SJCRH30 (cell line): Measurements from ENCODE around the gene MOB1A. TPM values are rescaled to one million over a fixed set of nuclear protein-coding genes. Genes with fewer than 3 reads are reported as not detected.

Experiments used
- DNase-seq, 2 experiments: peaks; one replicate each; pipeline ENCODE4 v3.0.0-alpha.2; 2015 to 2020
- H3K27ac ChIP-seq: fragments of 250-450 bp; sonication (Bioruptor Pico); 2 replicates; pipeline ENCODE4 v1.5.1; 2020; ENCODE audit warnings: mild to moderate bottlenecking, moderate library complexity
- H3K27me3 ChIP-seq: fragments of 250-450 bp; sonication (Bioruptor Pico); 2 replicates; pipeline ENCODE4 v1.5.1; 2020; ENCODE audit warnings: mild to moderate bottlenecking, moderate library complexity
- H3K36me3 ChIP-seq: fragments of 250-450 bp; sonication (Bioruptor Pico); 2 replicates; pipeline ENCODE4 v1.5.1; 2020; ENCODE audit warnings: mild to moderate bottlenecking, moderate library complexity
- H3K4me1 ChIP-seq: fragments of 250-450 bp; sonication (Bioruptor Pico); 2 replicates; pipeline ENCODE4 v1.5.1; 2020; ENCODE audit warnings: mild to moderate bottlenecking, moderate library complexity
- H3K4me3 ChIP-seq: fragments of 250-450 bp; sonication (Bioruptor Pico); 2 replicates; pipeline ENCODE4 v1.5.1; 2020; ENCODE audit warnings: mild to moderate bottlenecking, moderate library complexity
- H3K9me3 ChIP-seq: fragments of 250-450 bp; sonication (Bioruptor Pico); replicated peaks from 2 replicates; pipeline ENCODE4 v1.5.1; 2020; ENCODE audit warnings: mild to moderate bottlenecking, moderate library complexity
- total RNA-seq: library from RNA; depleted of rRNA; stranded (reverse); fragments of >200 nt; shearing (Covaris generic); gene quantifications from 2 replicates; pipeline ENCODE4 v1.2.3, GENCODE V29; 2014; rRNA removed

The MOB1A gene
- total RNA-seq, 1 experiment from 2014 or later: 175 TPM

GRCh38 chr2:74111380-74111779 is 67.3 kb downstream of the MOB1A start:
- Histone ChIP-seq H3K9me3 (no peaks in the 10 kb centered on the region), H3K4me3 (no peak overlapping the region), H3K36me3 (no peaks in the 10 kb centered on the region), H3K27ac (no peak overlapping the region), H3K4me1 (no peaks in the 10 kb centered on the region), H3K27me3 (no peaks in the 10 kb centered on the region)
- no peak for DNase-seq

- H3K4me3 ChIP-seq: no peak overlapping the region
- no peak for DNase-seq
- H3K27me3 ChIP-seq: no peaks in the 10 kb centered on the region
- H3K4me1 ChIP-seq: no peaks in the 10 kb centered on the region
- H3K27ac ChIP-seq: no peak overlapping the region
- H3K36me3 ChIP-seq: no peaks in the 10 kb centered on the region
- no peaks in the 10 kb centered on the region for H3K9me3 ChIP-seq
Measured at GRCh38 chr2:74110537-74110936, 68.1 kb downstream of the MOB1A start.

- H3K9me3 ChIP-seq: no peaks in the 10 kb centered on the region
- H3K4me1 ChIP-seq: no peaks in the 10 kb centered on the region
- H3K36me3 ChIP-seq: no peaks in the 10 kb centered on the region; the same call in 1 of the 2 replicates
- no peaks in the 10 kb centered on the region for H3K27me3 ChIP-seq
- no peak for DNase-seq
- no peak overlapping the region for H3K27ac ChIP-seq
- H3K4me3 ChIP-seq: no peak overlapping the region
Measured at GRCh38 chr2:74109551-74109950, 69.1 kb downstream of the MOB1A start.

- Histone ChIP-seq H3K27ac (no peak overlapping the region), H3K4me1 (no peaks in the 10 kb centered on the region), H3K4me3 (no peak overlapping the region), H3K36me3 (peaks cover 4% of the 10 kb centered on the region), H3K9me3 (no peaks in the 10 kb centered on the region), H3K27me3 (no peaks in the 10 kb centered on the region)
- DNase-seq: no peak
Measured at GRCh38 chr2:74107071-74107470, 71.6 kb downstream of the MOB1A start.

- Histone ChIP-seq H3K27ac (no peak overlapping the region), H3K36me3 (peaks cover 16% of the 10 kb centered on the region), H3K27me3 (no peaks in the 10 kb centered on the region), H3K4me3 (no peak overlapping the region), H3K9me3 (no peaks in the 10 kb centered on the region), H3K4me1 (no peaks in the 10 kb centered on the region)
- no peak for DNase-seq
Measured at GRCh38 chr2:74105413-74105812, 73.3 kb downstream of the MOB1A start.

- Histone ChIP-seq H3K9me3 (no peaks in the 10 kb centered on the region), H3K4me1 (no peaks in the 10 kb centered on the region), H3K4me3 (no peak overlapping the region), H3K27ac (no peak overlapping the region), H3K36me3 (peaks cover 18% of the 10 kb centered on the region), H3K27me3 (no peaks in the 10 kb centered on the region)
- DNase-seq: no peak
Measured at GRCh38 chr2:74104839-74105238, 73.8 kb downstream of the MOB1A start.

- H3K4me3 ChIP-seq: no peak overlapping the region
- no peak overlapping the region for H3K27ac ChIP-seq
- DNase-seq: no peak
- H3K4me1 ChIP-seq: no peaks in the 10 kb centered on the region
- H3K9me3 ChIP-seq: no peaks in the 10 kb centered on the region
- no peaks in the 10 kb centered on the region for H3K27me3 ChIP-seq
- peaks cover 29% of the 10 kb centered on the region for H3K36me3 ChIP-seq
Measured at GRCh38 chr2:74103763-74104162, 74.9 kb downstream of the MOB1A start.

Other genes starting within 250 kb of the MOB1A start
- 13.6 and 16.3 TPM in 2 replicates for gene TET3, start 194.0 kb downstream of the MOB1A start, total RNA-seq
- gene BOLA3, start 31.0 kb downstream of the MOB1A start, total RNA-seq: 54.6 and 60.1 TPM in 2 replicates
- 210 and 236 TPM in 2 replicates for gene MTHFD2, start 19.7 kb upstream of the MOB1A start, total RNA-seq
- gene SLC4A5, start 164.5 kb upstream of the MOB1A start, total RNA-seq: 0.08 TPM in 1 of 2 replicates, not detected in the other
- gene DCTN1, start 201.4 kb upstream of the MOB1A start, total RNA-seq: 113 TPM in 2 replicates
- gene C2orf81, start 242.7 kb upstream of the MOB1A start, total RNA-seq: 0.43 and 0.48 TPM in 2 replicates
- 28.3 and 33.1 TPM in 2 replicates for gene WDR54, start 242.9 kb upstream of the MOB1A start, total RNA-seq